ENCODE results near the gene GMDS. TPM values are rescaled to one million over a fixed set of nuclear protein-coding genes. Genes with fewer than 3 reads are reported as not detected.

GMDS gene
- total and polyA plus RNA-seq, 2 donors (not counting 3 experiments of a cell fraction or from before 2014, with no cell fraction given): 9.8 to 23.5 TPM

DNA sequence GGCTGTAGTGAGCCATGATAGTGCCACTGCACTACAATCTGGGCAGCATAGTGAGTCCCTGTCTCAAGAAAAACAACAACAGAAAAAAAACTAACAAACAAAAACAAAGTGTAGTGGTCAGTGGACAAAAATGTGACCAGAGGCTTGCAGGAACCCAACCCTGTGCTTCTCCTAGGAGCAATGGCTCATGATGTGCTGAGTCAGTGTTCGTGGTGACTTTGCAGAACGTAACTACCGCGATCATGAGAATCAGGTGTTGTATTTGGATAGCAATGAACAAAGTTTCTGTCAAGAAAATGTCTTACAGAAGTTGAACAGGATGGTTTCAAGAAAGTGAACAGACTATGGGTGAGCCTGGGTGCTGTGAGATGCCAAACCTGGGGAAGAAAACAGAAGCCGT is 654.2 kb downstream of the GMDS start:
- Histone ChIP-seq H3K36me3 (ENCODE audit: control insufficient read depth in 2 of 2, extremely low read depth in 1 of 2, insufficient read depth in 2 of 2, low read length in 2 of 2) (no peaks in the 10 kb centered on the region), H2AFZ (ENCODE audit: low read depth, low read length) (no peak overlapping the region), H4K20me1 (replicated peaks; ENCODE audit: control insufficient read depth, extremely low read depth, insufficient read depth, low read length) (no peaks in the 10 kb centered on the region), H3K9ac (replicated peaks; ENCODE audit: extremely low read depth, insufficient read depth, low read length) (no peak overlapping the region), H3K4me3 (replicated peaks in 1 of 3; ENCODE audit: insufficient read depth in 1 of 3, low read depth in 1 of 3, low read length in 3 of 3) (no peak overlapping the region), H3K27me3 (ENCODE audit: control insufficient read depth in 2 of 2, insufficient read depth in 2 of 2, low read length in 2 of 2) (peaks cover 0 to 1% of the 10 kb centered on the region in 2 experiments), H3K79me2 (ENCODE audit: control insufficient read depth, insufficient read depth, low read length) (no peaks in the 10 kb centered on the region), H3K9me3 (replicated peaks; ENCODE audit: control insufficient read depth, insufficient read depth, low read length) (no peaks in the 10 kb centered on the region), H3K9me1 (replicated peaks; ENCODE audit: control insufficient read depth, extremely low read depth, insufficient read depth, low read length) (no peaks in the 10 kb centered on the region), H3K4me2 (ENCODE audit: insufficient read depth, low read length) (no peak overlapping the region), H3K27ac (ENCODE audit: insufficient read depth, low read depth, low read length) (no peak overlapping the region), H3K4me1 (ENCODE audit: control insufficient read depth, extremely low read depth, insufficient read depth, low read length) (no peaks in the 10 kb centered on the region)
- BruUV-seq (replicated peaks): no TSS peak
- DNase-seq (ENCODE audit: low read depth, low spot score): no peak
- intact Hi-C loops (cut with micrococcal nuclease): no loop called here
- dilution Hi-C loops (cut with MboI; ENCODE audit: extremely low pct_ligation_motif_present, low sequenced_read_pairs): no loop called here
- TF ChIP-seq POLR2A (IDR thresholded peaks at IDR 0.05; ENCODE audit: low read depth, low read length): no peak
- no peak for TF ChIP-seq POLR2AphosphoS5 (IDR thresholded peaks at IDR 0.05; ENCODE audit: insufficient read depth, low read depth, low read length)
- TF ChIP-seq JUN (IDR thresholded peaks at IDR 0.05; ENCODE audit: borderline replicate concordance, insufficient read depth, insufficient read length, low read depth): no peak
- no peak for TF ChIP-seq CTCF (IDR thresholded peaks at IDR 0.05; ENCODE audit: extremely low read depth in 1 of 2, insufficient read depth in 1 of 2, low read depth in 1 of 2, low read length in 2 of 2)
- TF ChIP-seq EZH2 (IDR thresholded peaks at IDR 0.05; ENCODE audit: borderline replicate concordance, low read depth, low read length, severe bottlenecking): no peak
- no peak for TF ChIP-seq GATA2 (IDR thresholded peaks at IDR 0.05; ENCODE audit: insufficient read depth, insufficient read length, low read depth, low read length)
- TF ChIP-seq, protein P1, sequence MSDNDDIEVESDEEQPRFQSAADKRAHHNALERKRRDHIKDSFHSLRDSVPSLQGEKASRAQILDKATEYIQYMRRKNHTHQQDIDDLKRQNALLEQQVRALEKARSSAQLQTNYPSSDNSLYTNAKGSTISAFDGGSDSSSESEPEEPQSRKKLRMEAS (IDR thresholded peaks at IDR 0.05; ENCODE audit: insufficient read depth, insufficient read length): no peak
- no peak for TF ChIP-seq FOS (IDR thresholded peaks at IDR 0.05; ENCODE audit: borderline replicate concordance, insufficient read depth, low read length)
- no peak for TF ChIP-seq MYC (IDR thresholded peaks at IDR 0.05; ENCODE audit: low read depth, low read length)
- CTCF ChIA-PET: interaction anchor here (0.8 kb wide), 1 partner anchor 1147 kb away, joined by 3 read pairs; no protein-coding TSS in a partner anchor
- POLR2A ChIA-PET: no interaction called here
- no peak for FAIRE-seq

Data from endothelial cell of umbilical vein (primary cell).